Right lobe of liver (tissue), 6 donors: Measurements from ENCODE around the gene PCLAF. TPM values are rescaled to one million over a fixed set of nuclear protein-coding genes. Genes with fewer than 3 reads are reported as not detected.
A peak's percentile ranks its signal among the peaks of the same experiment; 100 is the strongest.

Source experiments
- ATAC-seq, 4 donors: fragments of 200-7000 bp; cut with Tn5 transposase; one replicate each; pipeline ENCODE4 v1.9.1; 2020; ENCODE audit warnings: mild to moderate bottlenecking in 4 of 4, moderate library complexity in 4 of 4
- DNase-seq, 3 donors: peaks; one replicate each; pipeline ENCODE4 v3.0.0-alpha.2; 2020
- H3K27ac ChIP-seq, 3 donors: fragments of 200-600 bp; one replicate each; pipeline ENCODE4 v1.8.0; 2022
- H3K27me3 ChIP-seq, 2 donors: fragments of 200-600 bp; one replicate each; pipeline ENCODE4 v1.8.0; 2022
- H3K36me3 ChIP-seq, 4 donors: fragments of 200-600 bp; sonication (generic) in 1 of 4; one replicate each; pipeline versions ENCODE4 v1.5.1 to v1.8.0; 2017 to 2022; ENCODE audit warnings: control low read depth in 1 of 4
- H3K4me1 ChIP-seq, 4 donors: fragments of 200-600 bp; sonication (generic) in 1 of 4; one replicate each; pipeline versions ENCODE4 v1.5.1 to v1.8.0; 2017 to 2022; ENCODE audit warnings: control low read depth in 1 of 4
- H3K4me3 ChIP-seq, 3 donors: fragments of 200-600 bp; one replicate each; pipeline ENCODE4 v1.8.0; 2022
- H3K9me3 ChIP-seq, 4 donors: fragments of 200-600 bp; sonication (generic) in 1 of 4; one replicate each; pipeline versions ENCODE4 v1.5.1 to v1.8.0; 2017 to 2022; ENCODE audit warnings: control low read depth in 1 of 4
- CTCF ChIP-seq, 4 donors: fragments of 200-600 bp in 3 of 4; fragments of 450-650 bp in 1 of 4; IDR thresholded peaks; one replicate each; pipeline versions ENCODE4 v1.5.1 to v1.8.0; 2016 to 2022; ENCODE audit warnings: antibody characterized with exemption in 4 of 4, mild to moderate bottlenecking in 2 of 4
- POLR2A ChIP-seq: fragments of 450-650 bp; IDR thresholded peaks from one replicate; pipeline ENCODE4 v1.6.1; 2017; ENCODE audit warnings: antibody characterized with exemption, mild to moderate bottlenecking
- WGBS: methylation state at CpG from one replicate; pipeline ENCODE4 v1.1.6; 2018; ENCODE audit warnings: low coverage, low lambda C conversion rate; ENCODE audit not compliant: insufficient coverage; ENCODE audit errors: missing lambda C conversion rate; 5-methylcytosine and 5-hydroxymethylcytosine counted together
- intact Hi-C, 2 donors: fragments of 100-400 bp; cut with DNase I; formaldehyde crosslinking; loops; one replicate each; pipeline versions ENCODE4 v1.11.2 to v1.14.1; 2022
- long read RNA-seq: library from polyadenylated mRNA; unstranded; transcript quantifications from one replicate; pipeline ENCODE4 v2.0.0, GENCODE V29; 2019
- total RNA-seq, 6 experiments: library from RNA; depleted of rRNA in 2 of 6; stranded (reverse); fragments of >200 nt in 2 of 6; fragmentation: NEBNext Ultra II Directional in 3 of 6; extraction: Animal tissue kit (Norgen Biotek cat#: 25700) in 3 of 6; gene quantifications; one replicate each; pipeline versions ENCODE4 v1.1.0 to v1.2.4, GENCODE V29; 2016 to 2023
- donor health status: DM: no; HTN: yes; CAD: no.
- donor health status: DM: no; HTN: no; CAD: no.
- donor health status: DM: no; HTN: no; CAD: no.
- donor health status: DM: no; HTN: yes; CAD: no.
- donor health status: DM: no; HTN: yes; CAD: no.

The PCLAF gene
- 1 to 10 TPM in 5 of 6 experiments, under 1 TPM in 1; 0.60 to 5.6 (median 2.1) TPM for total RNA-seq
- long read RNA-seq, partial matches to known transcripts = 0 of 1 reads
- long read RNA-seq, other reads (novel, unspliced or antisense) = 0 of 1 reads

DNA sequence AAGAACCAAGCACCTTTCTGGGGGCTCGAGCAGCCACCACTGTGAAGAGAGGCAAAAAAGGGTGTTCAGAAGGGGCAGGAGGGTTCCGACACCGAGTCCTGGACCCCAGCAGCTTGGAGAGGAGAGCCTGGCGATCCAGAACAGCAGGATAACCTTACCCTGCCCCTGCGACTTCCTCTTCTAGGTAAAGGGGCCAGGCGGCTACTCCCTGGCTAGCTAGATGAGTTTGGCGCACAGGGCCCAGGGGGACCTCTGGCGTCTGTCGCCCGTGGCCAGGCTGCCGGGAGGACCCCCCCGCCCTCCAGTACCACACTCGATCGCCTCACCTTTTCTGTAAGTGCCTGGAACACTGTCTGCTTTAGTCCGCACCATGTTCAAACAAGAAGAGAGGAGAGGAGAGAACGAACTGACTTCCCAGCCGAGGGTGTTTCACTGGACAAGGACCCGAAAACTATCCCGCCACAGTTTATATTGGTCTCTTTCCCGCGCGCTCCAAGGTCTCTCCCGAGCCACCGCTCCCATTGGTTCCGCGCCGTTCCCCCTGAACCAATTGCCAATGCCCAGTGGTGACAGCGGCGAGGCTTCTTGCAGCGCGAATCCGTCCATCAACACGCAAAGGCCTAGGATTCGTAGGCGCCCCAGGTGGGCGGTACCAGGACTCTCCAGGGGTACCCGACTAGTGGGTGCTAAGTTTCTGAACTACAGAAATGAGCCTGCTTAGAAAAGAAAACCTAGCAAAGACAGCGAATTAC is at the start of gene PCLAF:
TSS of gene PCLAF (minus strand) at position 442 of the 752 bp plus-strand sequence. CDS start at position 372, 70 bp downstream.
- Histone ChIP-seq H3K36me3 (no peaks in the 10 kb centered on the region), H3K27me3 (no peaks in the 10 kb centered on the region), H3K27ac (no peak within 1 kb of the TSS), H3K4me1 (peaks cover 0 to 11% (median 3%) of the 10 kb centered on the region in 4 donors), H3K9me3 (no peaks in the 10 kb centered on the region), H3K4me3 (peak within 1 kb of the TSS; percentile 46 to 61 (median 53))
- DNase-seq (peak; percentile 93 to 95 (median 94)), ATAC-seq (peak; percentile 100)
- no peak for TF ChIP-seq POLR2A
- peak in 2 of 4 donors; percentile 6 to 13 for TF ChIP-seq CTCF (IDR thresholded peaks at IDR 0.05)
- WGBS = 1% methylated on average over 18 of the region's 38 CpGs
- intact Hi-C loops = no loop called here

- Histone ChIP-seq H3K9me3 (no peaks in the 10 kb centered on the region), H3K27me3 (no peaks in the 10 kb centered on the region), H3K27ac (no peak overlapping the region), H3K4me1 (peaks cover 0 to 9% (median 0%) of the 10 kb centered on the region in 4 donors), H3K4me3 (no peak overlapping the region), H3K36me3 (peaks cover 0 to 8% (median 0%) of the 10 kb centered on the region in 4 donors)
- ATAC-seq (peak; percentile 31 to 53 (median 39)), DNase-seq (no peak)
- intact Hi-C loops = no loop called here
- 44% methylated on average over 3 of the region's 3 CpGs for WGBS
- TF ChIP-seq CTCF (IDR thresholded peaks at IDR 0.05) (no peak), POLR2A (no peak)
These were observed 48.9 kb upstream of the PCLAF start for GRCh38 chr15:64430000-64430735.

DNA sequence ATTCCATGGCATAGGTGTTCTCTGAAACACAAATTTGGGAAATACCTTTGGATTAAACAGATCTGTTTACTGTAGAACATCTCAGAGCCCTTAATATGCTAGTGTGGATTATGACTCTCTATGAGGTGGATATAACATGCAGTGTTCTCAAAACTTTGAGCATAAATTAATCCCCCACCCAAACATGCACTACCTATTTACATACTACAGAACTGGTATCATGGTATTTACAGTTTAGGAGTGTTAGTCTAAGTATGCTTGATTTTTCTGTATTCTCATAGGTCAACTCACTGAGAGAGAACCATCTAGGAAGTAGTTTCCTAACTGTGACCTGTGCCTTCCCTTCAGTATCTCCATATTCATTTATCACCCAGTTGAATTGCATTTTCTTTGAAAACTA is 48.2 kb upstream of the PCLAF start:
- peaks cover 0 to 10% (median 0%) of the 10 kb centered on the region in 4 donors for H3K36me3 ChIP-seq
- no peak overlapping the region for H3K4me3 ChIP-seq
- TF ChIP-seq POLR2A (no peak), CTCF (IDR thresholded peaks at IDR 0.05) (no peak)
- H3K4me1 ChIP-seq = peaks cover 0 to 10% (median 0%) of the 10 kb centered on the region in 4 donors
- no peak overlapping the region for H3K27ac ChIP-seq
- intact Hi-C loops = no loop called here
- ATAC-seq (no peak), DNase-seq (no peak)
- no peaks in the 10 kb centered on the region for H3K27me3 ChIP-seq
- no peaks in the 10 kb centered on the region for H3K9me3 ChIP-seq

- DNase-seq (no peak), ATAC-seq (peak; percentile 52 to 67 (median 66))
- Histone ChIP-seq H3K36me3 (peaks cover 0 to 18% (median 2%) of the 10 kb centered on the region in 4 donors), H3K27ac (no peak overlapping the region), H3K4me3 (no peak overlapping the region), H3K9me3 (no peaks in the 10 kb centered on the region), H3K27me3 (no peaks in the 10 kb centered on the region), H3K4me1 (peaks cover 0 to 21% (median 0%) of the 10 kb centered on the region in 4 donors)
- TF ChIP-seq CTCF (IDR thresholded peaks at IDR 0.05) (peak; percentile 29 to 46 (median 34)), POLR2A (no peak)
- 72% methylated on average over 7 of the region's 7 CpGs for whole genome bisulfite sequencing
- intact Hi-C loops = no loop called here
These were observed 45.7 kb upstream of the PCLAF start for GRCh38 chr15:64426845-64427465.
